OCI-LY1 (cell line): ENCODE data around the gene PRSS2.

ENCODE experiments used
- H2AFZ ChIP-seq: fragments of 200-600 bp; sonication (generic), shearing (Covaris generic); 2 replicates; pipeline ENCODE4 v1.6.0; 2014; ENCODE audit warnings: antibody characterized with exemption, mild to moderate bottlenecking, low read length
- H3F3A ChIP-seq: fragments of 200-600 bp; sonication (generic), shearing (Covaris generic); 2 replicates; pipeline ENCODE4 v1.6.0; 2014; ENCODE audit warnings: mild to moderate bottlenecking, antibody characterized with exemption, low read length, moderate library complexity; ENCODE audit not compliant: insufficient read depth
- H3K27ac ChIP-seq: fragments of 200-600 bp; sonication (generic); 2 replicates; pipeline ENCODE4 v1.5.1; 2014; ENCODE audit warnings: low read length, mixed run types, mild to moderate bottlenecking, low read depth; ENCODE audit not compliant: poor library complexity, severe bottlenecking
- H3K27me3 ChIP-seq: fragments of 200-600 bp; sonication (generic); 2 replicates; pipeline ENCODE4 v1.6.0; 2014; ENCODE audit warnings: antibody characterized with exemption, mild to moderate bottlenecking, low read length, moderate library complexity; ENCODE audit not compliant: insufficient read depth
- H3K36me3 ChIP-seq: fragments of 200-600 bp; sonication (generic); 2 replicates; pipeline ENCODE4 v1.6.1; 2014; ENCODE audit warnings: mild to moderate bottlenecking, antibody characterized with exemption, low read length, moderate library complexity, mixed read lengths; ENCODE audit not compliant: insufficient read depth
- H3K4me1 ChIP-seq: fragments of 200-600 bp; sonication (generic); 2 replicates; pipeline ENCODE4 v1.5.1; 2014; ENCODE audit warnings: mild to moderate bottlenecking, low read length, moderate library complexity; ENCODE audit not compliant: insufficient read depth, severe bottlenecking
- H3K4me2 ChIP-seq: fragments of 200-600 bp; sonication (generic), shearing (Covaris generic); 2 replicates; pipeline ENCODE4 v1.6.1; 2014; ENCODE audit warnings: low read length
- H3K4me3 ChIP-seq: fragments of 200-600 bp; sonication (generic); 2 replicates; pipeline ENCODE4 v1.5.1; 2014; ENCODE audit warnings: low read length, low read depth, mild to moderate bottlenecking, mixed read lengths; ENCODE audit not compliant: poor library complexity, severe bottlenecking
- H3K79me2 ChIP-seq: fragments of 200-600 bp; shearing (Covaris generic); 2 replicates; pipeline ENCODE4 v1.6.1; 2016; ENCODE audit warnings: mixed run types, low read length, mixed read lengths; ENCODE audit not compliant: insufficient read depth
- H3K9ac ChIP-seq: fragments of 200-600 bp; sonication (generic), shearing (Covaris generic); 2 replicates; pipeline ENCODE4 v1.6.1; 2014; ENCODE audit warnings: mild to moderate bottlenecking, low read length, mixed read lengths
- H3K9me2 ChIP-seq: fragments of 200-600 bp; sonication (generic), shearing (Covaris generic); 2 replicates; pipeline ENCODE4 v1.6.1; 2014; ENCODE audit warnings: low read depth, mild to moderate bottlenecking, low read length, mixed read lengths
- H3K9me3 ChIP-seq: fragments of 200-600 bp; shearing (Covaris generic); 2 replicates; pipeline ENCODE4 v1.6.1; 2014; ENCODE audit warnings: low read length, mixed read lengths
- H4K20me1 ChIP-seq: fragments of 200-600 bp; sonication (generic), shearing (Covaris generic); 2 replicates; pipeline ENCODE4 v1.6.0; 2016; ENCODE audit warnings: mild to moderate bottlenecking, low read length; ENCODE audit not compliant: insufficient read depth
- CTCF ChIP-seq: fragments of 200-600 bp; sonication (generic), shearing (Covaris generic); IDR thresholded peaks from 2 replicates; pipeline ENCODE4 v1.5.1; 2017; ENCODE audit warnings: mild to moderate bottlenecking, antibody characterized with exemption, low read length, moderate library complexity, mixed read lengths
- EZH2 ChIP-seq: fragments of 200-600 bp; sonication (generic), shearing (Covaris generic); IDR thresholded peaks from 2 replicates; pipeline ENCODE4 v1.8.0; 2017; ENCODE audit warnings: borderline replicate concordance, mixed run types, mild to moderate bottlenecking, antibody characterized with exemption, low read length, moderate library complexity, mixed read lengths

The PRSS2 gene

GRCh38 chr7:142792593-142792992, 21.8 kb downstream of the PRSS2 start:
- H2AFZ ChIP-seq = no peak overlapping the region
- no peaks in the 10 kb centered on the region for H3K9me2 ChIP-seq
- no peak overlapping the region for H3K9ac ChIP-seq
- no peaks in the 10 kb centered on the region for H3K36me3 ChIP-seq
- H4K20me1 ChIP-seq = no peaks in the 10 kb centered on the region
- H3K27me3 ChIP-seq = no peaks in the 10 kb centered on the region
- H3F3A ChIP-seq = no peaks in the 10 kb centered on the region
- H3K27ac ChIP-seq = no peak overlapping the region
- H3K4me1 ChIP-seq = peaks cover 66% of the 10 kb centered on the region
- H3K4me2 ChIP-seq = no peak overlapping the region
- TF ChIP-seq EZH2 = no peak
- TF ChIP-seq CTCF = no peak
- no peaks in the 10 kb centered on the region for H3K79me2 ChIP-seq
- no peaks in the 10 kb centered on the region for H3K9me3 ChIP-seq
- no peak overlapping the region for H3K4me3 ChIP-seq

GRCh38 chr7:142793156-142793555, 22.4 kb downstream of the PRSS2 start:
- Histone ChIP-seq H2AFZ (no peak overlapping the region), H3K4me1 (peaks cover 66% of the 10 kb centered on the region), H3K27me3 (no peaks in the 10 kb centered on the region), H3K4me2 (no peak overlapping the region), H3F3A (no peaks in the 10 kb centered on the region), H3K36me3 (no peaks in the 10 kb centered on the region), H3K27ac (no peak overlapping the region), H3K9ac (no peak overlapping the region), H3K4me3 (no peak overlapping the region), H3K9me2 (no peaks in the 10 kb centered on the region), H3K79me2 (no peaks in the 10 kb centered on the region), H3K9me3 (no peaks in the 10 kb centered on the region), H4K20me1 (no peaks in the 10 kb centered on the region)
- no peak for TF ChIP-seq CTCF
- no peak for TF ChIP-seq EZH2

- H3K36me3 ChIP-seq = no peaks in the 10 kb centered on the region
- no peak for TF ChIP-seq CTCF
- TF ChIP-seq EZH2 = no peak
- H3K4me2 ChIP-seq = peak overlapping the region; percentile 66
- H3K4me3 ChIP-seq = peak overlapping the region; percentile 62
- H3K27me3 ChIP-seq = no peaks in the 10 kb centered on the region
- peak overlapping the region; percentile 69 for H3K9ac ChIP-seq
- H4K20me1 ChIP-seq = no peaks in the 10 kb centered on the region
- H2AFZ ChIP-seq = no peak overlapping the region
- H3K9me3 ChIP-seq = no peaks in the 10 kb centered on the region
- H3K9me2 ChIP-seq = no peaks in the 10 kb centered on the region
- peak overlapping the region; percentile 73 for H3K27ac ChIP-seq
- H3K4me1 ChIP-seq = peaks cover 60% of the 10 kb centered on the region
- no peaks in the 10 kb centered on the region for H3F3A ChIP-seq
- no peaks in the 10 kb centered on the region for H3K79me2 ChIP-seq
Measured at GRCh38 chr7:142795339-142795863, 24.6 kb downstream of the PRSS2 start.
